SU-DHL-6 (cell line): ENCODE data around the gene CPED1.

ENCODE experiments used
- EZH2phosphoT487 ChIP-seq: fragments of 200-600 bp; sonication (generic), shearing (Covaris generic); conservative IDR thresholded peaks from 2 replicates; pipeline ENCODE4 v1.6.1; 2018; ENCODE audit warnings: mild to moderate bottlenecking, antibody characterized with exemption, low read length, moderate library complexity, mixed read lengths
- TF ChIP-seq, protein P1 (sequence below): fragments of 200-600 bp; sonication (generic); IDR thresholded peaks from one replicate; pipeline ENCODE4 v1.5.1; 2017; ENCODE audit warnings: antibody characterized with exemption, mild to moderate bottlenecking, low read length, moderate library complexity; ENCODE audit not compliant: insufficient read depth, poor library complexity, severe bottlenecking

DNA sequence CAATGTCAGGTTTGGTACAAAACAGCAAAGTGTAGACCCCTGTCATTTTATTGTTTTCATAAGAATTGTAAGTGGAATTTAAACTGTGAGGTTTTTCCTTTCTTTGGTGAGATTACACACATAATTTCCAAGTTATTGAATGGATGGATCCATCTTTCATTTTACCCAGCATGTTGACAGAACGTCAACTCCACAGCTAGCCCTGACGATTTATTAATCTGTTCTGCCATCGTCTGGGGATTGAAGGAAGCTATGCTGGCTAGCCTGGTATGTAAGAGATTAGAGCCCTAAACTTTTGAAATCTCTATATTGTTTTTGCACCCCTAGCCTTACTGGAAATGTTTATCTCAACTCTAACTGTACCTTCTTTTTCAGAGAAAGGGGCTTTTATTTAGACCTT is 348.9 kb downstream of the CPED1 start:
- TF ChIP-seq, protein P1, sequence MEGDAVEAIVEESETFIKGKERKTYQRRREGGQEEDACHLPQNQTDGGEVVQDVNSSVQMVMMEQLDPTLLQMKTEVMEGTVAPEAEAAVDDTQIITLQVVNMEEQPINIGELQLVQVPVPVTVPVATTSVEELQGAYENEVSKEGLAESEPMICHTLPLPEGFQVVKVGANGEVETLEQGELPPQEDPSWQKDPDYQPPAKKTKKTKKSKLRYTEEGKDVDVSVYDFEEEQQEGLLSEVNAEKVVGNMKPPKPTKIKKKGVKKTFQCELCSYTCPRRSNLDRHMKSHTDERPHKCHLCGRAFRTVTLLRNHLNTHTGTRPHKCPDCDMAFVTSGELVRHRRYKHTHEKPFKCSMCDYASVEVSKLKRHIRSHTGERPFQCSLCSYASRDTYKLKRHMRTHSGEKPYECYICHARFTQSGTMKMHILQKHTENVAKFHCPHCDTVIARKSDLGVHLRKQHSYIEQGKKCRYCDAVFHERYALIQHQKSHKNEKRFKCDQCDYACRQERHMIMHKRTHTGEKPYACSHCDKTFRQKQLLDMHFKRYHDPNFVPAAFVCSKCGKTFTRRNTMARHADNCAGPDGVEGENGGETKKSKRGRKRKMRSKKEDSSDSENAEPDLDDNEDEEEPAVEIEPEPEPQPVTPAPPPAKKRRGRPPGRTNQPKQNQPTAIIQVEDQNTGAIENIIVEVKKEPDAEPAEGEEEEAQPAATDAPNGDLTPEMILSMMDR, result no peak
- TF ChIP-seq EZH2phosphoT487, result no peak
